Tibial nerve (tissue), 3 donors: ENCODE measurements around the gene TNPO3.

Experiments used
- POLR2A ChIP-seq, 2 donors: fragments of 450-650 bp; IDR thresholded peaks; one replicate each; pipeline ENCODE4 v1.6.1; 2017; ENCODE audit warnings: antibody characterized with exemption in 2 of 2, mild to moderate bottlenecking in 2 of 2, moderate library complexity in 2 of 2
- TF ChIP-seq, protein P1 (sequence below), 5 experiments: fragments of 200-600 bp in 3 of 5; fragments of 450-650 bp in 2 of 5; sonication (generic) in 3 of 5; IDR thresholded peaks; one replicate each; pipeline ENCODE4 v1.5.1; 2016 to 2019; ENCODE audit warnings: antibody characterized with exemption in 5 of 5, mild to moderate bottlenecking in 3 of 5, moderate library complexity in 2 of 5

DNA sequence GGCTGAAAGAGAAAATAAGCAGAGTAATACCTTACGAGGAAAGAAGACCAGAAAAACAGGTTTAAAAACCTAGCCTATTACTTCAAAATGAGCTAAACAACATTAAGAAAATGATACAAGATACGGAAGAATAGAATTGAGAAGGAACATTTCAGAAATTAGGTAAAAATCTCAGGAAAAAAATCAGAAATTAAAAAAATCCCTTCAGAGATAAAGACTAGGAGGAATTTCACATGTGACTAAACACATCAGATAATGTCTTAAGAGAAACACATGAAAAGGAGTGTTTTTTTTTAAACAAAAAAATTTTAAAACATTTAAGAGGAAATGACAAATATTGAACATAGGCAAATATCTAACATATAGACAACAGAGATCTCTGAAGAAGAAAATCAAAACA, 33.3 kb downstream of the TNPO3 start:
- TF ChIP-seq POLR2A (IDR thresholded peaks at IDR 0.05) = no peak
- TF ChIP-seq, protein P1, sequence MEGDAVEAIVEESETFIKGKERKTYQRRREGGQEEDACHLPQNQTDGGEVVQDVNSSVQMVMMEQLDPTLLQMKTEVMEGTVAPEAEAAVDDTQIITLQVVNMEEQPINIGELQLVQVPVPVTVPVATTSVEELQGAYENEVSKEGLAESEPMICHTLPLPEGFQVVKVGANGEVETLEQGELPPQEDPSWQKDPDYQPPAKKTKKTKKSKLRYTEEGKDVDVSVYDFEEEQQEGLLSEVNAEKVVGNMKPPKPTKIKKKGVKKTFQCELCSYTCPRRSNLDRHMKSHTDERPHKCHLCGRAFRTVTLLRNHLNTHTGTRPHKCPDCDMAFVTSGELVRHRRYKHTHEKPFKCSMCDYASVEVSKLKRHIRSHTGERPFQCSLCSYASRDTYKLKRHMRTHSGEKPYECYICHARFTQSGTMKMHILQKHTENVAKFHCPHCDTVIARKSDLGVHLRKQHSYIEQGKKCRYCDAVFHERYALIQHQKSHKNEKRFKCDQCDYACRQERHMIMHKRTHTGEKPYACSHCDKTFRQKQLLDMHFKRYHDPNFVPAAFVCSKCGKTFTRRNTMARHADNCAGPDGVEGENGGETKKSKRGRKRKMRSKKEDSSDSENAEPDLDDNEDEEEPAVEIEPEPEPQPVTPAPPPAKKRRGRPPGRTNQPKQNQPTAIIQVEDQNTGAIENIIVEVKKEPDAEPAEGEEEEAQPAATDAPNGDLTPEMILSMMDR (IDR thresholded peaks at IDR 0.05) = no peak
